ENCODE data around the gene ITGA8.
"Not testable (repeated sequence)": the region's sequence is repeated elsewhere in the genome, so short reads cannot be mapped to it uniquely, and the experiment has no call there.

The ITGA8 gene

GRCh38 chr10:15672469-15672868, 47.3 kb downstream of the ITGA8 start:
- DNase-seq: no peak

DNA sequence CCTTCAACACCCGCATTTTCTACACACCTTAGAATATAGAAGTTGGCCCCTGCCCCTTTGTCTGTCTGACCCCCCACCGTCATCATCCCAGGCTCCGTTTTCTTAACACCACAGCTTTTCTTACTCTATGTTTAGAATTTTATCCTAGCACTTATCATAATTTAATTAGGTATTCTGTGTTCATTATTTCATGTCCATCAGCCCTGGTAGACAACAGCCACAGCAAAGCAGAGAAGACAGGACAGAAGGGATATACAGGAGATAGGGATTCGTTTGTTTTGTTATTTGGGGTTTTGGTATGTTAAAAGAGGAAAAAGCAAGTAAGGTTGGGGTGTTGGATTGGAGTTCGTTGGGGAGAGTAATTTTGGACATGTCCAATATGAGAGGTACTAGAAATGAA, 48.8 kb downstream of the ITGA8 start:
- DNase-seq: no peak

- DNase-seq: no peak
These were observed 58.1 kb downstream of the ITGA8 start for GRCh38 chr10:15661574-15661973.

GRCh38 chr10:15660990-15661389, 58.7 kb downstream of the ITGA8 start:
- DNase-seq: no peak

DNA sequence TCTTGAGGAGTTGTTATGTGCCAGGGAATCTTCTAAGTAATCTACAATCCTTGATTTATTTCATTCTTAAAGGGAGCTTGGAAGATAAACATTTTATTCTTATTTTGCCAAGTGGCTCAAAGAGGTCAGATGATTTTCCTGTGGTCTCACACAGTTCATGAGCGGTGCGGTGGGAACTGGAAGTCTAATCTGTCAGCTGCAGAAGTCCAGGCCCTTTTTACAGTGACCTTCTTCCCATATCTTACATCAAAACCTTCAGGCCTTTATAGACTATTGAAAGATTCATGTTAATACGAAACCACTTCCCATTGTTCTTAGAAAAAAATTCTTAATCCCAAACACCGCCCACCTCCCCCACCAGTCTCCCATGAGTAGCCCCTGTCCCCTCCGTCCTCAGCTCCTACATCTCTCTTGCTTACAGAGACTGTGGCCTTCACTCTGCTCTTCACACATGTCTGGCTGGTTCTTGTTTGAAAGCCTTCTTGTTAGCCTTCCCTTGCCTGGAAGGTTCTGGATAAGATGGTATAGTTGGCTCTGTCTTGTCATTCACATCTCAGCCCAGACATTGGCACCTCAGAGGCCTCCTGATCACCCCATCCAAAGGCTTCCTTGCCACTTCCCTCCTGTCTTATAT, 61.5 kb downstream of the ITGA8 start:
- no peak for DNase-seq

DNA sequence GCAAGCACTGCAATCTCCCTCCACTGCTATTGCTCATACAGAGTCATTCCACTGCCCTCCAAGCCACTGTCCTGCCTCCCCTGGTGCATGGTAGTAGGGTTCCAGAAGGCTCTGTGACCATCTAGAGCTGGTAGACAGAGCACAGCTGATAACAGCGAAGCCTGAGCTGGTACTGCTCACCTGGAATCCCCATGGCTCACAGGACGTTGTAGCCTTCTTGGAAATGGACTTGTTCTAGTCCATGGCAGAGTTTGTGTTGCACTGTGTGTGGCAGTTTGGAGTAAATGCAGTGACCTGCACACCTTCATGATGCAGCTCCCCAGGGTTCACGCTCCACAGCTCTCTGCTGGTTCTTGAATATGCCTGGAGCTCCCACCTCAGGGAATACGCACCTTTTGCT, 67.0 kb downstream of the ITGA8 start:
- DNase-seq: no peak

DNA sequence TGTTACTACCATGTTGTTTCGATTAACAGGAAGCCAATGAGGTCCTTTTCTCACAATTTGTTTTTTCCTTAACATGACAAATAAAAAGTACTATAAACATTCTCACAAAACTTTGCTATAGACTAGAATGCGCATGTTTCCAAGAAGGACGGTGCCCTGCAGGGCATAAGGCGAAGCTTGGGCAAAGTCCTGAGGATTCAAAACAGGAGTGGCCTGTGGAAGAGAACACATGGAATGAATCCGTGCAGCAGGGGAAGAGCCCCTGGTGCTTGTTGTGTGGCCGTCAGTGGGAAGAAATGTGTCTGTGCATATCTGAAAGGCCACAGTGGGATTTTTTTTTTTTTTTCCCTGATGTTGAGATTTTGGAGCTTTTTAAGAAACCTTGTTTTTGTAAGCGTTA, 67.6 kb downstream of the ITGA8 start:
- DNase-seq: no peak

DNA sequence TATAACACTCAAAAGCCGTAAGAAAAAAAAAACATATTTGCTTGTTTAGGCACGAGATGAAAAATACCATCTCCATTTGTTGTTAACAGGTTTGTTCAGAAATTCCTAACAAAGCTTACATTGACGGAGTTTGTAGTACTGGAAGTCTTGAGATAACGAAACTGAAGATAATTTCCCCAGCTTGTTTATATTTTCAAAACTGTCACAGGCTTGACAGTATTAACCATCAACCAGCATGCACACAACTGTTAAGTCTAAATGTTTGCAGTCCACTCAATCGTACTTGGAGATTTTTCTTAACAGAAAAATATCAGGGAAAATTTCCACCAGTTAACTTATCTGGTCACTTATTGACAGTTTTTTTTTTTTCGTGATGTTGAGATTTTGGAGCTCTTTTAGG, 68.5 kb downstream of the ITGA8 start:
- DNase-seq: no peak

GRCh38 chr10:15642095-15642494, 77.6 kb downstream of the ITGA8 start:
- DNase-seq: no peak

DNA sequence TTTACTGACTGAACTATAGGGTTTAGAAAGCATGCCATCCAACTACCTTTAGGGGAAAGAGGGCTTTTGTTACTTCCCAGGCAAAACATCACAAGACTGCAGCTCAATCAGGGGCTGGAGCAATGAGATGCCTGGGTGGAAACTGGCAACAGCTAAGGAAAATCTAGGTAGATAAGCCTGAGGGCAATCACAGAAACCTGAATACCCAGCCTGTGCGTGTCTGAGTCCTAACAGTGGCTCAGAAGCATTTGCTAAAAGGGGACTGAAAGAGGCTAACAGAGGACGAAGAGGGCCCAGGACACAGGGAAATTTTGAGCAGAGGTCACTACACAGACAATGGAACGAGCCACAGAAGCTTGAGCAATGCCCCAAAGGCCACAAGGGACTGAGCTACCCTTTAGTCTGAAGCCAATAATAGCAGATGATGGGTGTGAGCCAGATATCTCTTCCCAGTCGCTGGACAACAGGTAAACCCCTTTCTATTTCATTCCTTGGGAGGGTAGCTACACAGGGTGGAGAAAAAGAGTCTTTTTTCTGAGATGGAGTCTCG, 79.1 kb downstream of the ITGA8 start:
- no peak for DNase-seq

GRCh38 chr10:15636446-15636845, 83.3 kb downstream of the ITGA8 start:
- DNase-seq: no peak

DNA sequence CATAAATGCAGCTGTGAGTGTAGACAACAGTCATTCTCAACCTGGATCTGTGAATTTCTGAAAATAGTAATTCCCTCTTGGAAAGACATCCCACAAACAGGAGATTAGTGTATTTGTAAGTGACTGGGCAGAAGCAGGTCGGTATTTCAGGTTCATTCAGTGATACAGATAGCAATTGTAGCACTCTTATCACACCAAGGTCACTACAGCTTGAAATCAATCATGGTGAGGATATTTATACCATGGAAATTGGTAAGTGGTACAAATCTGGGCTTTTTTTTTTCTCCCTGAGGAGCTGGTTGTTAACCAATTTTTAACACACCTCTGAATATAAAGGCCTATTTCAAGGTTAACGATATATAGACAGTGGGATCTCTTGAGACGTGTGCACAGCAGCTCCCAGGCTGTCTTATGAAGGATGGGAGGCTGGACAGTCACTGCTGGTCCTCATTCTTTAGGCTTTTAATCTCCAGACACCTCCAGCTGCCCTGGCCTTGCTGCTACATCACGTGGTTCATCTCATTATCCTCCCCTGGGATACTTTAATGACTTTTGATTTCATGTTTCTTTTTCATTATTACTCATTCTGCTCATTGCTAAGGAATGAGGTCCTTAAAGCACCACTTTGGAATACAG, 87.1 kb downstream of the ITGA8 start:
- no peak for DNase-seq

DNA sequence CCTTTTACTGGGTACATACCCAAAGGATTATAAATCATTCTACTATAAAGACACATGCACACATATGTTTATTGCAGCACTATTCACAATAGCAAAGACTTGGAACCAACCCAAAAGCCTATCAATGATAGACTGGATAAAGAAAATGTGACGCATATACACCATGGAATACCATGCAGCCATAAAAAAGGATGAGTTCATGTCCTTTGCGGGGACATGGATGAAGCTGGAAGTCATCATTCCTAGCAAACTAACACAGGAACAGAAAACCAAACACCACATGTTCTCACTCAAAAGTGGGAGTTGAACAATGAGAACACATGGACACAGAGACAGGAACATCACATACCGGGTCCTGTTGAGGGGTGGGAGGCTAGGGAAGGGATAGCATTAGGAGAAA, 88.5 kb downstream of the ITGA8 start:
- DNase-seq: not testable (repeated sequence)

DNA sequence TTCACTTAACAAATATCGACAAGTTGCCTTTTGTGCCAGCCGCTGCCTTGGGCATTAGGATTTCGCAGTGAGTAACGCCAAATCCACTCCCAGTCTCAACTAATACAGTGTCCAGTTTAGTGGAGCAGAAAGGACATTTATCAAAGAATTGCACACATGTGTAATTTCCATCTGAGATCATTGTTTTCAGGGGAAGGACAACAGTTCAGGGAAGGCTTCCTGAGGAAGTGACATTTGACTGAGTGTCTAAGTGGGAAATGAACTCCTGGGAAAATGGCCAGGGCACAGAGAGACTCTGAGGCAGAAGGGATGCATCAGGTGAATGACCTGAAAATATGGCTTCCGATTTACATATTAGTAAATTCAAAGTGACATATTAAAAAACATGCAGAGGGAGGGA, 89.4 kb downstream of the ITGA8 start:
- no peak for DNase-seq

GRCh38 chr10:15627617-15628196, 92.0 kb downstream of the ITGA8 start:
- DNase-seq: no peak

DNA sequence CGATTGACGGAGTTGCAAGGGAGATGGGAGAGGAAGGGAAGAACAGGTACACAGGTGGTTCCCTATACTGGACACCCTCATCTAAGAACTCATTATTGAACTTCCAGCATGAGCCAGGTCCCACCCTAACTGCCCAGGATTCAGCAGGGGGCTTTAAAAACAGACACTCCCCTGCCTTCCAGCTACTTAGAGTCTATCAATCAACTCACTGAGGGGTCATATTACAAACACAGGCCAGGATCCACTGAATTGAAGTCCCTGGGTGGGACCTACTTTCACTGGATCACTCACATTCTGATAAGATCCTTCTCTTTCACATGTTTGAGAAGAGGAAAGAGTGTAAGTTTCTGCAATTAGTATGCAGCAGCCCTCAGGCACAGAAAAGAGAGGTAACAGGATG, 92.8 kb downstream of the ITGA8 start:
- no peak for DNase-seq

- no peak for DNase-seq
These were observed 94.5 kb downstream of the ITGA8 start for GRCh38 chr10:15625261-15625660.

DNA sequence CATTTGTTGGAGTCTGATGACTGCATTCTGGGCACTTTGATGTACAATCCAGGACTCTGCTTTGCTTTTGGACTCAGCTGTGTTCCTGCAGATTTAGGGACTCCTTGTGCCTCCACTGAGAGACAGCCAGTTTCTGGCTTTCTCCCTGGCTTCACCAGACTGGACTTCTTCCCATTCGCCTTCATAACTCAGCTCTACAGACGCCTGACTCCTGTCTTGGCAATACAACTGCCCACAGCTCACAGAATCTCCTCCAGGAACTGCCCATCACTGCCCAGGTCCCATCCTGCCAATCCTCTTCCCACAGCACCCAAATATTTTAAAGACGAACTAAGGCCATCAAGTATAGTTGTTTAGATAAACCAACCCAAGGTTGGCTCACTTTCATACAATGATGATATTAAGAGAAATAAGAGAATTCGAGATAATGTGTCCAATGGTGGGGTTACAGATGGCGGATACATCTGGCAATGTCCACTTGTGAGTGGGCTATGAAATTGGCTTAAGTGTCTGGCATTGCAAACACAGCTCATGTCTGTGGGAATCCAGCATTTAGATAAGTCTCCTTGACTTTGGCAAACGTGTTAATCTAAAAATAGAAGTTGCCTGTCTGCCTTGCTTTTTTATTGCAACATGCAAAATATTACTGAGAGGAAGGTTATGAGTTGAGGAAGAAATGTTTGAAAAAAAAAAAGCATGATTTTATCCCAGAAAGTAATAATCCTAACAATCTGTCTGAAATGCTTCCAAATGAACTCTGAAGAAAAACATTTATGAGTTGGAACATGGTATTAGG, 95.1 kb downstream of the ITGA8 start:
- no peak for DNase-seq

DNA sequence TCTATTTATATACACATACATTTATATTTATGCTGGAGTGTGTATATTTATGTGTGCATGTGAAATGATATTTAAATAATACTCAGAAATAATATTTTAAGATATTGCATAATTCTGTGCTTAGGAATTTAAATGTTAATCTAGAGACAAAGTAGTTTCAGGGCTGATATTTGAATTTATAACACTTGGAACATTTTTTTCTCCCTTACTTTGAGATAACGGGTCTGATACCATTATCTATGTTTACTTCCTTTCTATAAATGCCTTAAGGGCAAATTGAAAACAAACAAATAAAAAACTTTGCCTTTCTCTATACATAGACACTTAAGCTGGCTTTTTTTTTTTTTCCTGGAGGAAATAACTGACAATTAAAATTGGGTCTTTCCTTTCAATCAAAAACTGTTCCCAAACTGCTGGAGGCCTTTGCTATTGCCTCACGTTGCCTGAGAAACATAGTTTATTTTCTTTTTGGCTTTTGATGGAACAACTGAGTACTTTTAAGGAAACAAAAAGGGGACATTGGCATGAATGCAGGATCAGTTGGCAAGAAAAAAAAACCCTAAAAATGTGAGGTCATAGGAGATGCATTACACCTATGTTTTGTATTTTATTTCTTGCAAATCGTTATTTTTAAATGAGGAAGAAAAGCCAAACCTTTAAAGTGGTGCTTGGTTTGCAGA, 98.7 kb downstream of the ITGA8 start:
- DNase-seq: no peak

- no peak for DNase-seq
These were observed 99.4 kb downstream of the ITGA8 start for GRCh38 chr10:15620337-15620736.

DNA sequence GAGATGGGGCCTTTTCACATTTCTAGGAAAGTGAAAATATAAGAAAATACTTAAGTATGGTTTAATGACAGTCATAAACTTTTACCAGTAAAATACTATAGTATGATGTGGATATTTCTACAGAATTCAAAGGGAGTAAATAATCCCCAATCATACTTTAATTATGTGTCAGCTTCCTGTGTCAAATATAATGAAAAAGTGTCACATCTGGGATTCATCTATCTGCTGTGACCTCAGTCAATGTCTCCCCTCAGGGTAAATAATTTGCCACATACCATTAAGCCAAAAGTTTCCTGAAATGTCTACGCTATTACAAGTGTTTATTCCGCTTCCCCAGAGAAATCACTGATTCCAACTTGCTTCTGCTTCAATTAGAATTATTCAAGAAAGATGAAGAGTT, 110.5 kb downstream of the ITGA8 start:
- DNase-seq: no peak

DNA sequence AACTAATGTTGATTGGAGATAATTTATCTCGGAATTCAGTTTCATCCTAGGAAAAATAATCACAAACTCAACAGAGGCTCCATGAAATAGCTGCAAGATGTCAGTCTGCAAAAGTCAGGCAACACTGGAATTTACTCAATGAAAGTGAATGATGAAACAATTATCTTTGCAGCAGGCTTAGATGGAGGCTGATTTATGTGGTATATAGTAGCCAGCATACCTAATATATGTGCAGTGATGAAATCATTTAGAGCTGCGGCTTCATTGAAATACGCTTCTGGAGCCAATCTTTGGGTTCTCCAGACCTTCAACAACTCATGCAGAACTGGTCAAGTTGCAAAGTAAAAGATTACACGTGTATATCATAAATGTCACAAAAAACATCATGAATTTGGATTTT, 113.3 kb downstream of the ITGA8 start:
- DNase-seq: no peak

- no peak for DNase-seq
These were observed 113.9 kb downstream of the ITGA8 start for GRCh38 chr10:15605740-15606369.

All from RPMI8226 (cell line).